GM12801 (cell line): ENCODE measurements around the gene ALKBH6.

ENCODE experiments used
- CTCF ChIP-seq: IDR thresholded peaks from one replicate; pipeline ENCODE4 v1.5.1; 2011; ENCODE audit warnings: control low read depth; ENCODE audit not compliant: insufficient read length; ENCODE audit errors: extremely low read depth

The ALKBH6 gene

GRCh38 chr19:36014012-36014924 lies at the start of gene ALKBH6:
Gene ALKBH6, minus strand, starts transcription at chr19:36014213. Its CDS starts 816 bp downstream, at chr19:36013397.
- TF ChIP-seq CTCF = no peak

- no peak for TF ChIP-seq CTCF
Observed at GRCh38 chr19:36061367-36061766, 47.4 kb upstream of the ALKBH6 start.

- no peak for TF ChIP-seq CTCF
Observed at GRCh38 chr19:36060430-36060829, 46.4 kb upstream of the ALKBH6 start.

- TF ChIP-seq CTCF = no peak
Observed at GRCh38 chr19:36059180-36059910, 45.3 kb upstream of the ALKBH6 start.

GRCh38 chr19:36058481-36059179 lies 44.6 kb upstream of the ALKBH6 start:
- no peak for TF ChIP-seq CTCF

GRCh38 chr19:36054733-36055686 lies 41.0 kb upstream of the ALKBH6 start, which contains the start of gene WDR62:
Gene WDR62, plus strand, starts transcription at chr19:36054897. Its CDS starts 75 bp downstream, at chr19:36054972.
- TF ChIP-seq CTCF = no peak
